K562 (cell line): Measurements from ENCODE around the gene GPR152. TPM values are rescaled to one million over a fixed set of nuclear protein-coding genes. Genes with fewer than 3 reads are reported as not detected.

Experiments used
- ATAC-seq: fragments of 200-7000 bp; cut with Tn5 transposase; 3 replicates; pipeline ENCODE4 v1.9.1; 2020; ENCODE audit warnings: moderate library complexity
- BruUV-seq: library from RNA; stranded (reverse); fragments of 400-500 nt; replicated peaks from 2 replicates; lab custom pipeline; 2021; lab: Mats Ljungman, UMichigan
- CTCF ChIA-PET: fragments of 300-600 bp; formaldehyde crosslinking; extraction: SDS; loops from one replicate; lab custom pipeline; 2021; ENCODE audit warnings: low intra/inter-chr PET ratio; lab: Yijun Ruan, JAX
- POLR2A ChIA-PET: fragments of 300-600, 350-650 bp; sonication (Branson Sonifier 250); formaldehyde crosslinking; extraction: SDS; loops from one replicate; lab custom pipeline; 2021; ENCODE audit warnings: antibody characterized with exemption, inconsistent platforms; lab: Yijun Ruan, JAX
- DNase-seq, 4 experiments: peaks; one replicate each; pipeline versions ENCODE4 v3.0.0 to v3.0.0-alpha.2; 2011 to 2018; ENCODE audit warnings: low spot score in 3 of 4, mixed read lengths in 3 of 4; ENCODE audit errors: extremely low read depth in 1 of 4
- FAIRE-seq: peaks from 2 replicates; lab custom pipeline; 2011; peaks lifted over from hg19 to GRCh38; lab: Jason Lieb, UNC
- H2AFZ ChIP-seq: 2 replicates; pipeline ENCODE4 v1.6.0; 2011; ENCODE audit warnings: low read depth, low read length, control low read depth, inconsistent platforms
- H3K27ac ChIP-seq: fragments of 200-600 bp; 3 replicates; pipeline ENCODE4 v1.8.0; 2011; ENCODE audit warnings: low read depth, mild to moderate bottlenecking, control low read depth, inconsistent platforms, low read length, moderate library complexity, mixed read lengths; ENCODE audit errors: extremely low read depth
- H3K27me3 ChIP-seq, 2 experiments: fragments of 300-600 bp in 1 of 2; 2 replicates in 1 of 2; 3 replicates in 1 of 2; pipeline versions ENCODE4 v1.6.0 to v1.8.0; 2011; ENCODE audit warnings: inconsistent platforms in 2 of 2, low read length in 2 of 2, mild to moderate bottlenecking in 1 of 2, mixed read lengths in 1 of 2, moderate library complexity in 1 of 2; ENCODE audit not compliant: control insufficient read depth in 2 of 2, insufficient read depth in 2 of 2
- H3K36me3 ChIP-seq: fragments of 300-600 bp; 3 replicates; pipeline ENCODE4 v1.8.0; 2011; ENCODE audit warnings: mild to moderate bottlenecking, low read length, inconsistent platforms; ENCODE audit not compliant: control insufficient read depth, insufficient read depth
- H3K4me1 ChIP-seq, 2 experiments: fragments of 200-600 bp in 1 of 2; replicated peaks in 1 of 2; 2 replicates in 1 of 2; 3 replicates in 1 of 2; pipeline versions ENCODE4 v1.5.1 to v1.8.0; 2011; ENCODE audit warnings: inconsistent platforms in 2 of 2, low read length in 2 of 2, mild to moderate bottlenecking in 1 of 2, mixed read lengths in 1 of 2, moderate library complexity in 1 of 2; ENCODE audit not compliant: control insufficient read depth in 2 of 2, insufficient read depth in 2 of 2
- H3K4me2 ChIP-seq: 2 replicates; pipeline ENCODE4 v1.6.1; 2011; ENCODE audit warnings: low read length, control low read depth, inconsistent platforms, mixed read lengths; ENCODE audit not compliant: insufficient read depth
- H3K4me3 ChIP-seq: fragments of 200-600 bp; sonication (generic), shearing (Covaris generic); 2 replicates; pipeline ENCODE4 v1.5.1; 2016; ENCODE audit warnings: control low read depth, inconsistent platforms
- H3K79me2 ChIP-seq: fragments of 200-600 bp; 3 replicates; pipeline ENCODE4 v1.8.0; 2011; ENCODE audit warnings: low read length, inconsistent platforms; ENCODE audit not compliant: control insufficient read depth, insufficient read depth
- H3K9ac ChIP-seq, 2 experiments: 2 replicates each; pipeline versions ENCODE4 v1.6.0 to v1.6.1; 2011; ENCODE audit warnings: low read depth in 2 of 2, low read length in 2 of 2, control low read depth in 1 of 2, inconsistent platforms in 1 of 2, mild to moderate bottlenecking in 1 of 2, mixed read lengths in 1 of 2; ENCODE audit not compliant: insufficient read depth in 1 of 2
- H3K9me1 ChIP-seq: one replicate; pipeline ENCODE4 v1.6.0; 2011; ENCODE audit warnings: inconsistent platforms, mild to moderate bottlenecking, low read length, moderate library complexity; ENCODE audit not compliant: control insufficient read depth, insufficient read depth
- H3K9me3 ChIP-seq: replicated peaks from 2 replicates; pipeline ENCODE4 v1.5.1; 2011; ENCODE audit warnings: low read depth, low read length, inconsistent platforms; ENCODE audit not compliant: control insufficient read depth, insufficient read depth
- H4K20me1 ChIP-seq: replicated peaks from 2 replicates; pipeline ENCODE4 v1.6.1; 2011; ENCODE audit warnings: low read length, inconsistent platforms, mixed read lengths; ENCODE audit not compliant: control insufficient read depth, insufficient read depth
- FOXJ2 ChIP-seq: fragments of 200-800 bp; sonication (Bioruptor generic); IDR thresholded peaks from 2 replicates; pipeline ENCODE4 v1.6.1; 2016; ENCODE audit warnings: missing genetic modification characterization, missing compliant biosample characterization
- HDAC1 ChIP-seq, 2 experiments: fragments of 450-650 bp; IDR thresholded peaks; 2 replicates each; pipeline ENCODE4 v1.6.1; 2016 to 2017; ENCODE audit warnings: inconsistent platforms in 1 of 2, mild to moderate bottlenecking in 1 of 2, moderate library complexity in 1 of 2
- HDGF ChIP-seq: fragments of 450-650 bp; IDR thresholded peaks from 2 replicates; pipeline ENCODE4 v1.6.1; 2016
- MBD2 ChIP-seq: sonication (generic); IDR thresholded peaks from 2 replicates; pipeline ENCODE4 v1.6.1; 2016; ENCODE audit warnings: low read depth, borderline replicate concordance
- NR4A1 ChIP-seq, 2 experiments: fragments of 250-450 bp in 1 of 2; fragments of 450-650 bp in 1 of 2; sonication (Bioruptor Pico) in 1 of 2; IDR thresholded peaks; 2 replicates each; pipeline versions ENCODE4 v1.4.0 to v1.6.1; 2016 to 2020; ENCODE audit warnings: mild to moderate bottlenecking in 2 of 2, missing compliant biosample characterization in 1 of 2, missing genetic modification characterization in 1 of 2, moderate library complexity in 1 of 2
- PTBP1 ChIP-seq: fragments of 200-400 bp; formaldehyde crosslinking; IDR thresholded peaks from 2 replicates; pipeline ENCODE4 v1.6.1; 2017; ENCODE audit warnings: low read depth, low read length
- RBM14 ChIP-seq: fragments of 200-400 bp; formaldehyde crosslinking; IDR thresholded peaks from 2 replicates; pipeline ENCODE4 v1.6.1; 2018; ENCODE audit warnings: low read depth, mild to moderate bottlenecking, low read length, moderate library complexity, borderline replicate concordance; ENCODE audit not compliant: insufficient read depth
- ZBTB7A ChIP-seq: IDR thresholded peaks from 2 replicates; pipeline ENCODE4 v1.6.1; 2011; ENCODE audit warnings: low read depth, mild to moderate bottlenecking, low read length, moderate library complexity, borderline replicate concordance; ENCODE audit not compliant: control insufficient read depth
- ZNF584 ChIP-seq: fragments of 200-800 bp; sonication (Bioruptor generic); IDR thresholded peaks from 2 replicates; pipeline ENCODE4 v1.6.1; 2016; ENCODE audit warnings: low read depth, mild to moderate bottlenecking, missing genetic modification characterization, missing compliant biosample characterization
- WGBS: fragments of 100-300 bp; shearing (Covaris generic); methylation state at CpG from one replicate; pipeline ENCODE4 v1.1.6; 2016; ENCODE audit warnings: low coverage, mixed read lengths; ENCODE audit not compliant: insufficient coverage; ENCODE audit errors: missing lambda C conversion rate; 5-methylcytosine and 5-hydroxymethylcytosine counted together
- in situ Hi-C: fragments of 300-500 bp; cut with MboI; formaldehyde crosslinking; loops from 4 replicates; pipeline ENCODE4 v1.15.0; 2018; ENCODE audit warnings: inconsistent platforms, mixed read lengths
- intact Hi-C: fragments of 100-400 bp; cut with micrococcal nuclease; formaldehyde crosslinking; loops from 2 replicates; pipeline ENCODE4 v1.14.2; 2022
- polyA plus RNA-seq, 8 experiments: library from polyadenylated mRNA; depleted of rRNA in 4 of 8; stranded (reverse) in 5 of 8; unstranded in 3 of 8; fragments of >200 nt; fragmentation: Nextera tagmentation in 2 of 8; fragmentation: Illumina TruSeq in 1 of 8; extraction: Ambion mirVana in 2 of 8; extraction: Trizol in 1 of 8; gene quantifications; 2 replicates each; pipeline versions ENCODE4 v1.2.1 to v1.2.3, GENCODE V29; 2011 to 2014; ENCODE audit warnings: inconsistent platforms in 1 of 8, missing spikeins in 1 of 8
- total RNA-seq, 7 experiments: library from RNA; depleted of rRNA in 6 of 7; stranded (reverse); fragments of >200 nt in 6 of 7; fragmentation: Illumina TruSeq in 2 of 7; extraction: Trizol in 2 of 7; gene quantifications; 2 replicates each; pipeline versions ENCODE4 v1.2.1 to v1.2.3, GENCODE V29; 2011 to 2021; ENCODE audit warnings: low replicate concordance in 1 of 7
- TF ChIP-seq, protein P1 (sequence below): sonication (generic); formaldehyde crosslinking; IDR thresholded peaks from 2 replicates; pipeline ENCODE4 v1.5.0; 2020; ENCODE audit warnings: missing genetic modification reagents
- TF ChIP-seq, protein P2 (sequence below): fragments of 250-450 bp; sonication (Bioruptor Pico); IDR thresholded peaks from 2 replicates; pipeline ENCODE4 v1.8.0; 2021; ENCODE audit warnings: moderate library complexity, mild to moderate bottlenecking, inconsistent platforms
- TF ChIP-seq, protein P3 (sequence below): conservative IDR thresholded peaks from 2 replicates; pipeline ENCODE4 v1.6.1; 2011; ENCODE audit warnings: low read depth, mild to moderate bottlenecking, low read length; ENCODE audit not compliant: control insufficient read depth

The GPR152 gene
- total and polyA plus RNA-seq, 9 of the 15 experiments (the other 6 are each of a cell fraction or from before 2014, with no cell fraction given) = not detected

DNA sequence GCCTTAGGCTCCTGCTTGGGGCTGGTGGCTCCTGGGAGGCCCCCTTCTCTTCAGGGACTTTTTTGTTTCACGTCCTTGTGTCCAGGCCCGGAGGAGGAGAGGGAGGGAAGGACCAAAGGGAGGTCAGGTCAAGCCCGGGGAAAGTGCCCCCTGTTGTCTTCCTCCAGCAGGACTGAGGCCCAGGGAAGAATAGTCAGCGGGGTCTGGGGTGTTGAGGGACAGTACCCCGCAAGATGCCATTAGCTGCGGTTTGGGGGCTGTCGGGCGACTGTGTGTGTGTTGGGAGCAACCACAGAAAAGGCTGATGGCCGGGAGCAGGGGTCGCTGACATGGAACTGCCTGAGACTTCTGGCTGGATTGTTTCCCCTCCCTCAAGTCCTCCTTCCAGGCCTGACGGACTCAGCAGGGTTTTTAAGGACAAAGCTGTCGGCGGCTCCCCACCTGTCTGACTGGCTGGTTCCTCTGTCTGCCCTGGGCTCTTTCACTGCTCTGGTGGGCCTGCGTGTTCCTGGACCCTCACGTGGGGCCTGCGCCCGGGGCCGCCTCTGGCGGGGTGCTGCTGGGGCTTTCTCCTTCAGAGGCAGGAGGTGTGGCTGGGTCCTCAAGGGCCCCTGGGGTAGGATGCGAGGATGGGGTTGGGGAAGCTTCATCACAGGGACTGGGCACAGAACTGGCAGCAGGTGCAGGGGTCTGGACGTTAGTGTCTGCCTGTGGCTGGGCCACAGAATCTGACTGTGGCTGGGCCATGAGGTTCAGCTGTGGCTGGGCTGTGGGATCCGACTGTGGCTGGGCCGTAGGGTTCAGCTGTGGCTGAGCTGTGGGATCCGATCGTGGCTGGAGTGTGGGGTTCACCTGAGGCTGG, 1.5 kb downstream of the GPR152 start:
- no peaks in the 10 kb centered on the region for H4K20me1 ChIP-seq
- CTCF ChIA-PET = no interaction called here
- no peak for FAIRE-seq
- intact Hi-C loops (no loop called here), in situ Hi-C loops (no loop called here)
- WGBS = 69% methylated on average over 19 of the region's 25 CpGs
- POLR2A ChIA-PET = interaction anchor here (0.6 to 1.5 kb wide), 6 partner anchors 8 to 136 kb away, joined by 3 to 6 read pairs (median 4); no protein-coding TSS in a partner anchor
- no peaks in the 10 kb centered on the region for H3K79me2 ChIP-seq
- TF ChIP-seq, protein P1, sequence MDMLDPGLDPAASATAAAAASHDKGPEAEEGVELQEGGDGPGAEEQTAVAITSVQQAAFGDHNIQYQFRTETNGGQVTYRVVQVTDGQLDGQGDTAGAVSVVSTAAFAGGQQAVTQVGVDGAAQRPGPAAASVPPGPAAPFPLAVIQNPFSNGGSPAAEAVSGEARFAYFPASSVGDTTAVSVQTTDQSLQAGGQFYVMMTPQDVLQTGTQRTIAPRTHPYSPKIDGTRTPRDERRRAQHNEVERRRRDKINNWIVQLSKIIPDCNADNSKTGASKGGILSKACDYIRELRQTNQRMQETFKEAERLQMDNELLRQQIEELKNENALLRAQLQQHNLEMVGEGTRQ = no peak
- TF ChIP-seq, protein P2, sequence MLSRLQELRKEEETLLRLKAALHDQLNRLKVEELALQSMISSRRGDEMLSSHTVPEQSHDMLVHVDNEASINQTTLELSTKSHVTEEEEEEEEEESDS (CRISPR knock-in tag) = no peak
- TF ChIP-seq HDGF = no peak
- no peak for TF ChIP-seq NR4A1 (CRISPR knock-in tag; IDR thresholded peaks at IDR 0.05)
- no peak for TF ChIP-seq NR4A1 (tag; IDR thresholded peaks at IDR 0.05)
- TF ChIP-seq MBD2 = no peak
- TF ChIP-seq ZBTB7A = no peak
- TF ChIP-seq FOXJ2 (tag) = no peak
- TF ChIP-seq RBM14 = no peak
- TF ChIP-seq, protein P3, sequence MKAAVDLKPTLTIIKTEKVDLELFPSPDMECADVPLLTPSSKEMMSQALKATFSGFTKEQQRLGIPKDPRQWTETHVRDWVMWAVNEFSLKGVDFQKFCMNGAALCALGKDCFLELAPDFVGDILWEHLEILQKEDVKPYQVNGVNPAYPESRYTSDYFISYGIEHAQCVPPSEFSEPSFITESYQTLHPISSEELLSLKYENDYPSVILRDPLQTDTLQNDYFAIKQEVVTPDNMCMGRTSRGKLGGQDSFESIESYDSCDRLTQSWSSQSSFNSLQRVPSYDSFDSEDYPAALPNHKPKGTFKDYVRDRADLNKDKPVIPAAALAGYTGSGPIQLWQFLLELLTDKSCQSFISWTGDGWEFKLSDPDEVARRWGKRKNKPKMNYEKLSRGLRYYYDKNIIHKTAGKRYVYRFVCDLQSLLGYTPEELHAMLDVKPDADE = no peak
- no peak for TF ChIP-seq HDAC1 (IDR thresholded peaks at IDR 0.05)
- no peak for TF ChIP-seq PTBP1
- TF ChIP-seq ZNF584 = no peak
- H3K36me3 ChIP-seq = no peaks in the 10 kb centered on the region
- H3K9me1 ChIP-seq = no peaks in the 10 kb centered on the region
- no peak overlapping the region for H3K4me2 ChIP-seq
- no peak for DNase-seq
- no TSS peak for BruUV-seq
- H3K4me3 ChIP-seq = no peak overlapping the region
- no peaks in the 10 kb centered on the region for H3K27me3 ChIP-seq
- ATAC-seq = no peak
- no peak overlapping the region for H2AFZ ChIP-seq
- H3K9me3 ChIP-seq = no peaks in the 10 kb centered on the region
- peaks cover 0 to 34% of the 10 kb centered on the region in 2 experiments; a peak in 2 of 5 replicates for H3K4me1 ChIP-seq
- H3K27ac ChIP-seq = no peak overlapping the region
- peak overlapping the region in 1 of 2 experiments; percentile 73; a peak in 1 of 4 replicates for H3K9ac ChIP-seq
